Trophoblast cell (in vitro differentiated cells and primary cell): Measurements from ENCODE around the gene TMEM170A.

Source experiments
- DNase-seq, 2 donors: peaks; one replicate each; pipeline ENCODE4 v3.0.0-alpha.2; 2016
- H2AFZ ChIP-seq: 2 replicates; pipeline ENCODE4 v1.6.1; 2013; ENCODE audit warnings: low read length, moderate library complexity, mild to moderate bottlenecking; ENCODE audit not compliant: insufficient read depth, poor library complexity
- H2AK5ac ChIP-seq: 2 replicates; pipeline ENCODE4 v1.6.1; 2013; ENCODE audit warnings: mild to moderate bottlenecking, low read length
- H2BK120ac ChIP-seq: 2 replicates; pipeline ENCODE4 v1.6.1; 2013; ENCODE audit warnings: low read length, mild to moderate bottlenecking, moderate library complexity; ENCODE audit not compliant: insufficient read depth, poor library complexity
- H2BK12ac ChIP-seq: 2 replicates; pipeline ENCODE4 v1.6.1; 2013; ENCODE audit warnings: mild to moderate bottlenecking, low read length, moderate library complexity
- H2BK5ac ChIP-seq: 2 replicates; pipeline ENCODE4 v1.6.1; 2013; ENCODE audit warnings: low read length, low read depth, moderate library complexity, mild to moderate bottlenecking; ENCODE audit not compliant: poor library complexity
- H3K14ac ChIP-seq: 2 replicates; pipeline ENCODE4 v1.6.1; 2013; ENCODE audit warnings: mild to moderate bottlenecking, low read length
- H3K18ac ChIP-seq: 2 replicates; pipeline ENCODE4 v1.6.1; 2013; ENCODE audit warnings: mild to moderate bottlenecking, low read length
- H3K23ac ChIP-seq: 2 replicates; pipeline ENCODE4 v1.6.1; 2013; ENCODE audit warnings: low read length
- H3K27ac ChIP-seq: 2 replicates; pipeline ENCODE4 v1.5.1; 2013; ENCODE audit warnings: low read depth, mild to moderate bottlenecking, inconsistent platforms, low read length, moderate library complexity
- H3K27me3 ChIP-seq: 2 replicates; pipeline ENCODE4 v1.6.1; 2013; ENCODE audit warnings: inconsistent platforms, mild to moderate bottlenecking, low read length, moderate library complexity; ENCODE audit not compliant: insufficient read depth
- H3K36me3 ChIP-seq, 2 experiments: 1 replicate in 1 of 2; 2 replicates in 1 of 2; pipeline ENCODE4 v1.6.1; 2013; ENCODE audit warnings: low read length in 2 of 2, mild to moderate bottlenecking in 2 of 2, moderate library complexity in 1 of 2; ENCODE audit not compliant: insufficient read depth in 2 of 2, control insufficient read depth in 1 of 2
- H3K4ac ChIP-seq: 2 replicates; pipeline ENCODE4 v1.6.1; 2013; ENCODE audit warnings: low read depth, mild to moderate bottlenecking, low read length, moderate library complexity
- H3K4me1 ChIP-seq, 2 experiments: 1 replicate in 1 of 2; 2 replicates in 1 of 2; pipeline ENCODE4 v1.6.1; 2013; ENCODE audit warnings: low read length in 2 of 2, mild to moderate bottlenecking in 2 of 2, moderate library complexity in 1 of 2; ENCODE audit not compliant: insufficient read depth in 2 of 2, control insufficient read depth in 1 of 2
- H3K4me2 ChIP-seq: 2 replicates; pipeline ENCODE4 v1.6.1; 2013; ENCODE audit warnings: inconsistent platforms, mild to moderate bottlenecking, low read length, moderate library complexity
- H3K4me3 ChIP-seq: 2 replicates; pipeline ENCODE4 v1.5.1; 2013; ENCODE audit warnings: mild to moderate bottlenecking, low read depth, low read length, inconsistent platforms
- H3K79me1 ChIP-seq: one replicate; pipeline ENCODE4 v1.6.1; 2013; ENCODE audit warnings: low read length
- H3K79me2 ChIP-seq: 2 replicates; pipeline ENCODE4 v1.6.1; 2013; ENCODE audit warnings: low read length, mild to moderate bottlenecking; ENCODE audit not compliant: control insufficient read depth, insufficient read depth, poor library complexity
- H3K9ac ChIP-seq: 2 replicates; pipeline ENCODE4 v1.6.1; 2013; ENCODE audit warnings: mild to moderate bottlenecking, low read length
- H3K9me3 ChIP-seq: 2 replicates; pipeline ENCODE4 v1.6.1; 2013; ENCODE audit warnings: low read depth, mild to moderate bottlenecking, control low read depth, inconsistent platforms, low read length; ENCODE audit not compliant: insufficient read depth
- H4K12ac ChIP-seq: 2 replicates; pipeline ENCODE4 v1.6.1; 2013; ENCODE audit warnings: low read depth, mild to moderate bottlenecking, low read length, moderate library complexity
- H4K8ac ChIP-seq: 2 replicates; pipeline ENCODE4 v1.6.1; 2013; ENCODE audit warnings: low read depth, mild to moderate bottlenecking, low read length, moderate library complexity
- H4K91ac ChIP-seq: one replicate; pipeline ENCODE4 v1.6.1; 2013; ENCODE audit warnings: low read depth, mild to moderate bottlenecking, low read length, moderate library complexity
- WGBS: extraction: QIAGEN DNeasy Blood & Tissue Kit; methylation state at CpG from one replicate; pipeline ENCODE4 v1.1.7; 2013; ENCODE audit warnings: missing lambda C conversion rate; ENCODE audit not compliant: insufficient read length, insufficient coverage; ENCODE audit errors: extremely low coverage; 5-methylcytosine and 5-hydroxymethylcytosine counted together

The TMEM170A gene

GRCh38 chr16:75485230-75486013 lies 20.9 kb upstream of the TMEM170A start:
- Histone ChIP-seq H2BK5ac (no peak overlapping the region), H3K79me1 (no peaks in the 10 kb centered on the region), H2AFZ (no peak overlapping the region), H3K36me3 (no peaks in the 10 kb centered on the region), H3K4me2 (no peak overlapping the region), H3K23ac (no peak overlapping the region), H3K4me1 (no peaks in the 10 kb centered on the region), H2BK120ac (no peak overlapping the region), H3K4ac (no peak overlapping the region), H3K27ac (no peak overlapping the region), H3K4me3 (no peak overlapping the region), H4K8ac (no peak overlapping the region), H2AK5ac (no peak overlapping the region), H3K9ac (no peak overlapping the region), H3K18ac (no peak overlapping the region), H2BK12ac (no peak overlapping the region), H4K12ac (no peak overlapping the region), H3K79me2 (no peaks in the 10 kb centered on the region), H3K27me3 (no peaks in the 10 kb centered on the region), H3K14ac (no peak overlapping the region), H3K9me3 (no peaks in the 10 kb centered on the region), H4K91ac (no peak overlapping the region)
- WGBS: 100% methylated on average over 1 of the region's 7 CpGs
- DNase-seq: no peak

- no peak overlapping the region for H3K18ac ChIP-seq
- no peak overlapping the region for H2BK12ac ChIP-seq
- H3K4ac ChIP-seq: no peak overlapping the region
- H3K4me3 ChIP-seq: no peak overlapping the region
- no peak overlapping the region for H2BK120ac ChIP-seq
- WGBS: no CpG with 5 or more reads among the region's 2 CpGs
- H4K91ac ChIP-seq: no peak overlapping the region
- no peak overlapping the region for H3K4me2 ChIP-seq
- H3K36me3 ChIP-seq: no peaks in the 10 kb centered on the region
- H3K79me2 ChIP-seq: no peaks in the 10 kb centered on the region
- DNase-seq: peak; percentile 74 to 78
- H4K8ac ChIP-seq: no peak overlapping the region
- H2BK5ac ChIP-seq: no peak overlapping the region
- H3K23ac ChIP-seq: no peak overlapping the region
- H3K14ac ChIP-seq: no peak overlapping the region
- no peak overlapping the region for H4K12ac ChIP-seq
- no peak overlapping the region for H3K27ac ChIP-seq
- H3K9me3 ChIP-seq: no peaks in the 10 kb centered on the region
- no peaks in the 10 kb centered on the region for H3K27me3 ChIP-seq
- no peak overlapping the region for H2AK5ac ChIP-seq
- no peak overlapping the region for H3K9ac ChIP-seq
- no peak overlapping the region for H2AFZ ChIP-seq
- no peaks in the 10 kb centered on the region for H3K79me1 ChIP-seq
- H3K4me1 ChIP-seq: no peaks in the 10 kb centered on the region
Observed at GRCh38 chr16:75483222-75483621, 18.7 kb upstream of the TMEM170A start.

- no peak overlapping the region for H3K4me2 ChIP-seq
- no peak overlapping the region for H3K4ac ChIP-seq
- H3K36me3 ChIP-seq: no peaks in the 10 kb centered on the region
- H2AK5ac ChIP-seq: no peak overlapping the region
- H2BK5ac ChIP-seq: no peak overlapping the region
- H4K91ac ChIP-seq: no peak overlapping the region
- no peaks in the 10 kb centered on the region for H3K4me1 ChIP-seq
- H4K12ac ChIP-seq: no peak overlapping the region
- no peak overlapping the region for H3K14ac ChIP-seq
- H3K27me3 ChIP-seq: no peaks in the 10 kb centered on the region
- no peak for DNase-seq
- no peaks in the 10 kb centered on the region for H3K79me2 ChIP-seq
- WGBS: no CpG with 5 or more reads among the region's 14 CpGs
- no peak overlapping the region for H4K8ac ChIP-seq
- H3K18ac ChIP-seq: no peak overlapping the region
- H2BK120ac ChIP-seq: no peak overlapping the region
- H2BK12ac ChIP-seq: no peak overlapping the region
- no peaks in the 10 kb centered on the region for H3K79me1 ChIP-seq
- no peaks in the 10 kb centered on the region for H3K9me3 ChIP-seq
- no peak overlapping the region for H3K27ac ChIP-seq
- H2AFZ ChIP-seq: no peak overlapping the region
- no peak overlapping the region for H3K23ac ChIP-seq
- H3K9ac ChIP-seq: no peak overlapping the region
- H3K4me3 ChIP-seq: no peak overlapping the region
Observed at GRCh38 chr16:75482434-75483205, 18.1 kb upstream of the TMEM170A start.

GRCh38 chr16:75481475-75481874 lies 17.0 kb upstream of the TMEM170A start:
- H3K23ac ChIP-seq: no peak overlapping the region
- H4K8ac ChIP-seq: no peak overlapping the region
- no peaks in the 10 kb centered on the region for H3K4me1 ChIP-seq
- H2AFZ ChIP-seq: no peak overlapping the region
- H2BK120ac ChIP-seq: no peak overlapping the region
- no peak overlapping the region for H4K91ac ChIP-seq
- no peak overlapping the region for H3K27ac ChIP-seq
- H3K9me3 ChIP-seq: no peaks in the 10 kb centered on the region
- H3K18ac ChIP-seq: no peak overlapping the region
- no peak overlapping the region for H4K12ac ChIP-seq
- H3K79me2 ChIP-seq: no peaks in the 10 kb centered on the region
- H3K27me3 ChIP-seq: no peaks in the 10 kb centered on the region
- H2AK5ac ChIP-seq: no peak overlapping the region
- DNase-seq: peak in 1 of 2 donors; percentile 21
- WGBS: no CpG with 5 or more reads among the region's 7 CpGs
- no peak overlapping the region for H2BK12ac ChIP-seq
- no peak overlapping the region for H3K4me3 ChIP-seq
- H3K4me2 ChIP-seq: no peak overlapping the region
- no peaks in the 10 kb centered on the region for H3K79me1 ChIP-seq
- H3K14ac ChIP-seq: no peak overlapping the region
- H3K4ac ChIP-seq: no peak overlapping the region
- H2BK5ac ChIP-seq: no peak overlapping the region
- H3K9ac ChIP-seq: no peak overlapping the region
- no peaks in the 10 kb centered on the region for H3K36me3 ChIP-seq
